ENCODE measurements around the gene KRTAP3-2.

KRTAP3-2 gene

GRCh38 chr17:40961591-40961990, 38.1 kb downstream of the KRTAP3-2 start:
- DNase-seq = no peak

DNA sequence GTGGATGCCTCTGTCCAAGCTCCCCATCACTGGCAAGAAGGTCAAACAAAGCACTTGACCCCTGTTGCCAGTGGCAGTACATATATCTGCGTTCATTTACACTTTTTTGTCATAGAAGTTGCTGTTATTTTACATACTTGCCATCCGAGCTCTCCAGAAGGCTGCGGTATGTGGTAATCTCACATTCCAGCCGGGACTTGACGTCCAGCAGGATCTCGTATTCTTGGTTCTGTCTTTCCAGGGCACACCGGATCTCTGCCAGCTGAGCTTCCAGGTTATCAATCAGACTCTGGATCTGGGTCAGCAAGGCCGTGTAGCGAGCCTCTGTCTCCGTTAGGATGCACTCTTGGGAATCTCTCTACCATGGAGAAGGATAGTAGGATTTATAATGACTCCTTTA, 39.6 kb downstream of the KRTAP3-2 start:
- DNase-seq = no peak

DNA sequence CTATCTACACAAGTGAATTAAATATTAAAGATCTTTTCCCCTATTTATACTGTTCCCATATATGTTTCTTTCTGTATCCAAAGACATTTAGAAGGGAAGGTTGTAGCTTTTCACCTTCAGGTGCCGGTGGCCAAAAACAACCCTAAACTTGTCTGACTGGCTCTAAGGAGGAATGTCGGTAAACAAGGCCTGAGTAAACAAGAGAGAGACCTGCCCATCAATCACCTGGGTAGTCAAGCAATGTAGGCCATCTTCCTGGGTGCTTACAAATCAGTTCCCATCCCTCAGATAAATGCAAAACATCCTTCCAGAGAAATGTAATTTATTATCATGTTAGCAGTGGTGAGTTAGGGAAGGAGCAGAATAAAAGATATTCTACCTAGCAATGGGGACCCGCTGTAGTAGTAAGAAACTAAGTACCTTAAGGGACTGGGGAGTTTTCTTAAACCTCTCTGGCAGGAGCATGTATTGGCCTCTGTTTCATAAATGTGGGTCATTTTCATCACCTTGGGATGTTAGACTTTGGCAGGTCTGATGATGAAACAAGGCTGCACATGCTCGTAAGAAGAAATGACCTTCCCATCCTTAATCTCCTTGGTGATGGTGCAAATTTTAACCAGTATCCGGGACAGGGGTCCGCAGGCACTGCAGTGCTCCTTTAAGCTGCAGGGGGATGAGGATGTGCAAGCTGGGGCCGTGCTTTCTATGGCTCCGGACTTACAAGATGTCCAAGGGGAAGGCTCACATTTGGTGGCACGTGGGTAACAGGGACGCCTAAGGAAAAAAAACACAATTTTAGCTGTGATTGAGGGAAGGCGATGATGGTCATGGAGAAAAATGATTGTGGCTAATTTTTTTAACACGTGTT, 41.4 kb downstream of the KRTAP3-2 start:
- no peak for DNase-seq

- no peak for DNase-seq
Observed at GRCh38 chr17:40956401-40957254, 43.1 kb downstream of the KRTAP3-2 start.

DNA sequence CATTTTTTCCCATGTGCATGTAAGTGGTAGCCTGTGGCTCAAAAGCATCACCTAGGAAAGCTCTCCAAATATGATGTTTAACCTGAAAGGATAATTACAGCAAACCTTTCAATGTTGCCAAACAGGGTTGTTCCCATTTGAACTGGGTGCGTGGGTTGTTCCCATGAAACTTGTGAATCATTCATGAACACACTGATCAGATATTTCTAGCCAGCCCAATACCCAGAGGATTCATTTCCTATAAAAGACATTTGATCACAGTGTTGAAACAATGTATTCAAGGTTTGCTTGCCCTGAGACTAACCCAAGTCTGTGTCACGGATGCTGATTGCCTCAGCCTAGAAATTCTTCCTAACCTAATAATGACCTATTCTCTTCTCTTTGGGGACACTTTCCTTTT, 45.8 kb downstream of the KRTAP3-2 start:
- no peak for DNase-seq

DNA sequence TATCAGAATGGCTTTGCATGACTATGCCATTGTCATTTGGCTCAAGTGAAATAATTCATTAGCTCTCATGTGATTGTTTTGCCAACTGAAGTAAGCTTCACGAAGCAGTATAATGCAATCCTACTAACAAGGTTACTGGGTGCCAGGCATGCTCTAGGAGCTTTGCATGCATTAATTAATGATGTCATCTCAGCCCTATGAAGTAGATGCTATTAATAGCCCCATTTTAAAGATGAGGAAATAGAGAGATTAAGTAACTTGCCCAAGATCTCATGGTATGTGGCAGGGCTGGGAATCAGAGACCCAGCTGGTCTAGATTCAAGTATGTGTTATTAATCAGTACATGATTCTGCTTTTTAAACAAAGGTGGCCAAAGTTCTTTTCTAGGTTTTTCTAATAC, 47.0 kb downstream of the KRTAP3-2 start:
- DNase-seq = no peak

- no peak for DNase-seq
Observed at GRCh38 chr17:40952154-40952553, 47.6 kb downstream of the KRTAP3-2 start.

DNA sequence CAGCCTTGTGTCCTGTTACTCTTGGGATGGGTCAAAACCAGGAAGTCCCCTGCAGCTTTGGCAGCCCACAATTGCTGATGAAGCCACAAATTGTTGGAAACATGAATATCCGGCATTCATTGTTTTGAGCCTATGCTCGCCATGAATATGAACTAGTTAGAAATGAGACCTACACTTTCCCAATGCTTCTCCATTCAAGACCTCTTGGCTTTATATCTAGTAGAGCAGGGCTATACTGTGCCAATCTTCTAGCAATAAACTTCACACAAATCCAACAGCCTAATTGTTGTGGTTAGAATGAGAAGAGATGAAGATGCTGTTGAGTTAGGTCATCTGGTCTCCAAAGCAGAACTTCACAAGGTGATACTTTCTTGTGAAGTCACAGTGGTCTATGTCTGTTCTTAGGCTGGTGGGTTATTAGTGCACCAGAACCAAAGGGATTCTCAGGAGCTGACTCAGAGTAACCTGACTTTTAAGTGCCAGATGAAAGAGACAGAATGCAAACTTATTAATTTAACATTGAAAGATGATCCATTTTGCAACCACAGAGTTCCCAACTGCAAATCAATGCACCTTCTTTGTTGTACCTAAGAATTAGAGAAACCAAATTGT, 48.6 kb downstream of the KRTAP3-2 start:
- DNase-seq = no peak

DNA sequence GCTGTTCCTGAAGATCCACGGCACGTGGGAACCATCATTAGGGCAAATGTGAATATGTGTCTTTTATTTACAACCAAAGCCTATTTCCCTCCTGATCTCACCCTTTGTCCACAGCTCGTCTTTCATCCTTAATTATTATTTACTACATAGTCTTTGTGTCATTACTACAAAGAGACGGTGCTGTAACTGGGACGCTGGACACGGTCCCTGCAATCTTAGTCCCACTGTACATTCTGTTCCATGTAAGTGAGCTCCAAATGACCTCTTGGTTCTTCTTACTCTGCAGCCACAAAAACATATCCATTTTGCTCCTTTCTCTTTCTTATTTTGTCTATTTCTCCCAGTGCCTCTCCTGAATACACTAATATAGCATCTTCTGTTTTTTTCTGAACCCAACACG, 49.5 kb downstream of the KRTAP3-2 start:
- no peak for DNase-seq

- DNase-seq = no peak
Observed at GRCh38 chr17:40949418-40949817, 50.3 kb downstream of the KRTAP3-2 start.
